DMS153 treated with DMSO at 0.1 percent for 48 hours (cell line): ENCODE results near the gene FBXO42.
A peak's percentile ranks its signal among the peaks of the same experiment; 100 is the strongest.
"Not testable (repeated sequence)": the region's sequence is repeated elsewhere in the genome, so short reads cannot be mapped to it uniquely, and the experiment has no call there.

Experiments used
- DNase-seq: peaks from one replicate; lab custom pipeline; 2025; ENCODE audit not compliant: unreplicated experiment; lab: John Stamatoyannopoulos, UW

Gene FBXO42

DNA sequence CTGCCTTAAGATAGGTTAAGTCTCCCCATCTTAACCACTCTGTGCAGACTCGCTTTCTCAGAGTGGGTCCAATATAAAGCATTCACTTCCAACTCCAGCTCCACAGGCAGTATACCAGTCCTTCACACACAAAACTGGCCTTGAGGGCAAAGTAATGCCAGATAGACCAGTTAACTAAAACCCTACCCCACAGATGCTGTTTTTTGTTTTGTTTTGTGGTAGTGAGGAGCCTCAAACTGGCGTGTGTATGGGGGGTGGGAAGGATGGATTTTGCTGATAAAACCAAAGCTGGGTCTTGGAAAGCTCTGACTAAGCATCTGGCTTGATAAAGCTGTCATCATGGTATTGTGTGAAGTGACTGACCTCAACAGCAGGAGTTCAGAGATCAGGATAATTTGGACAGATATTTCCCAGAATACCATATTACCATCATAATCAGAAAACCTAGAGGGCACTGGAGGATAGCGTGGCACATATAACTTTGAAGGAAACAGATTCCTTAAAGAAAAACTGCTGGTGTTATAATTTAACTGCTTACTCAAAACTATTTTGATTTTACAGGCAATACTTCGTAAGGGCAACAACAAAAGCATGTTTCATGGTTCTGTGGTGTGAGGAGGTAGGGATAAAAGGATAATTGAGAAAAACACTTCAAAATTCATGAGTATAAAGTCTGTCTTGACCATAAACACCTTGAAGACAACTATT lies 85.7 kb downstream of the FBXO42 start:
- DNase-seq, result no peak

DNA sequence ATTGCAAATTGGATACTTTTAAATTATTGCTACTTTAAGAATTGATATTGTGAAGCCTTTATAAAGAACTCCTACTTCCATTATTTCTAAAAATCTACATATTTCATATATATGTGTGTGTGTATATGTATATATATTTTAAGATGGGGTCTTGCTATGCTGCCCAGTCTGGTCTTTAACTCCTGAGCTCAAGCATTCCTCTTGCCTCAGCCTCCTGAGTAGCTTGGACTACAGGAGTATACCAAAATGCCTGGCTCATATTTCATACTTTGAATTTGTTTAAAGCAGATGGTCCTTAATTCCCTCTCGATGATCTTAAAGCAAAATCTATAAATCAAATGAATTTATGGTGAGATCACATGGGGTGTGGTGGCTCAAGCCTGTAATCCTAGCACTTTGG lies 90.2 kb downstream of the FBXO42 start:
- no peak for DNase-seq

DNA sequence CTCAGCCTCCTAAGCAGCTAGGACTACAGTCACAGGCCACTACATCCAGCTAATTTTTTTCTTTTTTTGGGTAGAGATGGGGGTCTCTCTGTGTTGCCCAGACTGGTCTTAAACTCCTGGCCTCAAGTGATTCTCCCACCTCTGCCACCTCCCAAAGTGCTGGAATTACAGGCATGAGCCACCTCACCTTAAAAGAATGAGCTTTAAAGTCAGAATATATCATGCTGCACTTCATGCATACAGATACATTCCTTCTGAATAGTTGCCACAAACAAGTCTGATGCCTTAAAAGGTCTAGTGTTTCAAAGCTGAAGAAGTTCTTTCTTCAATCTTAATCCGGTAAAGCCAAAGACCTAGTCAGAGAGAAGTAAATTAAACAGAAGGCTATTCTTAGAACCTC lies 91.5 kb downstream of the FBXO42 start:
- DNase-seq, result no peak

DNA sequence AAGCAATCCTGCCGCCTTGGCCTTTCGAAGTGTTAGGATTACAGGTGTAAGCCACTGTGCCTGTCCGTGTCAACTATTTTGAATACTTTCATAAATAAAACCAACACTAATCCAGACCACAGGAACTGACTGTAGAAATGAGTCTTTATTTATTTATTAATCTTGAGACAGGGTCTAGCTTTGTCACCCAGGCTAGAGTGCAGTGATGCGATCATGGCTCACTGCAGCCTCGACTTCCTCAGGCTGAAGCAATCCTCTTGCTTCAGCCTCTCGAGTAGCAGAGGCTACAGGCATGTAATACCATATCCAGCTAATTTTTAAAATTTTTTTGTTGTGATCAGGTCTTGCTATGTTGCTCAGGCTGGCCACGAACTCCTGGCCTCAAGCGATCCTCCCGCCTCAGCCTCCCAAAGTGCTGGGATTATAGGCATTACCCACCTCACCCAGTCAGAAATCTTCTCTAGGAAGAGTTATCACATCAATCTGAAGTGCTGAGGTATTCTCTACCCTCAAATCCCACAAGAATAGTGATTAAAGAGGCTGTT lies 93.6 kb downstream of the FBXO42 start:
- no peak for DNase-seq

DNA sequence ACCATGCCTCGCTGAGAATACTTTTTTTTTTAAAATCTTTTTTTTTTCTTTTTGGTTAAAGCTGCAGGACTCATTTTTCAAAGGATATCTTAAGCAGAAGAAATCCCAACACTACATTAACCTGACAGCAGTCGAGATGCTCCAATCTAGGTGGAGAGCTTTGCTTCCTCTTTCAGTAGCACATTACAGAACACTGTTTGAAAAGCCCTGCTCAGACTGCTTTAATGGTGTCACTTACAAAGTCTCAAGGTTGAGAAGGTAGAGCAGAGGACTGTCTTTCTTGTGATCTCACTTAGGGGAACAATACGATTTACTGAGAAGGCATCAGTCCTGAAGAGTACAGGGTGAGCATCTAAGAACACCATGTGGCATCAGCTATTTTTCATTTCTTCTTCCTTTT lies 94.3 kb downstream of the FBXO42 start:
- DNase-seq, result no peak

DNA sequence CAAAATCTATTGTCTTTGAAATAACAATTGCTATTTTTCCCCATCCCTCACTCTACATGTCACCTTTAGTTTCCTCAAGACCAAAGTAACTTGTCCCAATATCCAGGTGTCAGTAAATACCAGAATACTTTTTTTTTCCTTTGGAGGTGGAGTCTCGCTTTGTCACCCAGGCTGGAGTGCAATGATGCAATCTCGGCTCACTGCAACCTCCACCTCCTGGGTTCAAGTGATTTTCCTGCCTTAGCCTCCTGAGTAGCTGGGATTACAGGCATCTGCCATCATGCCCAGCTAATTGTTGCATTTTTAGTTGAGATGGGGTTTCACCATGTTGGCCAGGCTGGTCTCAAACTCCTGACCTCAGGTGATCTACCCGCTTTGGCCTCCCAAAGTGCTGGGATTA lies 94.7 kb downstream of the FBXO42 start:
- DNase-seq, result not testable (repeated sequence)

DNA sequence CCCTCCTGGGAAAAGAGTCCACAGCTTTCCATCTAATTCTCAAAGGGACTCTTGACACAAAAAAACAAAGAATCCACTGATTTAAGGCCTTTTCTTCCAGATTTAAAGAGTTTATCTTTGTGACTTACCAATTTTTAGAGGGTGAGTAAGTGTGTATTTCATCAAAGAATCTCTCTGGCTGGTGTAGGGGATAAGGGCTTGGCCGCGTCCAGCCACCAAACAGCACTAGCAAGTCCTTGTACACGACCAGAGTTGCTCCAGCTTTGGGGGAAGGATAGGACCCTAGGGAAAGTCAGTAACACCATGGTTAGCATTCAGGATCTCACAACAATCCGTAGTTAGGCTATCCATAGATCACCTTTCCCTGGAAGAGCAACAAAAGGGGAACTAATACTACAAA lies 95.8 kb downstream of the FBXO42 start:
- DNase-seq, result no peak

DNA sequence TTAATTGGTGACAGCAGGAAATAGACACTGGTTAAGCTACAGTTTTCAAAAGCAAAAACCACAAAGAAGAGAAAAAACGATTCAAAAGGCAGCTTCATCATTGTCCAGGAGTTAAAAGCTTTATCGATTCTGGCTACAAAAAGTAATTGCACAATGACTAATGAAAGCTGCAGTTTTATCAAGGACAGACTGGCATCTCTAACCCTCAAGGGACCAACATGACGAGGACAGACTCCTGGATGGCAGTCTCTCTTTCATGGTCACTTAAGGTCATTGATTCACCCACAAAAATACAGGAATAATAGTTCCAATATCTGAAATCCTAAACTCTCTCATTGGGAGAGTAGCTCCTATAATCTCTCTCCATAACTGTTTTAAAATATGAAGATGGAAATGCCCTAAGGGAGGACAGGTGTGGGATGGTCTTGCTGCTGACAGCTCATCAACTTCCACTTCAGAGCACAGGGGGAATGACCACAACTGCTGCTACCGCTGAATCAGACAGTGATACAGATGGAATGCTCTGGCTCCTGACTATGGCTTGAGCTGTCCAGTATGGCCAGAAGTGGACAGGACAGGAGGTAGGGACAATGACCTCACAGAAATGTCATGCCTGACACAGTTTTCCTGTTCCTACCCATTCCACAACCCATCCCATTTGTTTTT lies 97.9 kb downstream of the FBXO42 start:
- no peak for DNase-seq

DNA sequence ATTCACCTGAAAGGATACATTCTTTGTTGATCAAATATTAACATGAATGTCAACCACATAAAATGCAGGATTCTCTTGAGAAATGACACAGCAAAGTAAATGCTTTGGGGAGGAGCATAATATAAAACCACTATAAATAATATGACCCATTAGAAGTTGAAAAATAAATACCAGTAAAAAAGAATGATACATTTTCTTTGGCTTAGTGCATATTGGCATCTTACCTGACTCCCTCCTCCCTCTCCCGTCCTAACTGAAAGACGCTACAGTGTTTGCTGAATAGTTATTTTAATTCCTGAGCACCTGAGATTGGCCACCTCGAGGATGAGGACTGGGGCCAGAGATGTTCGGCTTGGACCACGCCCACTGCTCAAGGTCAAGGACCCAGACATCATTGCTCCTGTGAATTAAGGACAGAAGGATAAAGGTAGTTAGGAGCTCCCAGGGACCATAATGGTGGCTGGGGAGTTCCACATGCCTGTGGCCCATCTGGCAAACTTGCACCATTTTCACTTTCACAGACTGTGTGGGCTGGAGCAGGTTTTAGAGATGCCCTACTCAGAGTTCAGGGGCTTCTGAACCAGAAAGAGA lies 98.9 kb downstream of the FBXO42 start:
- DNase-seq, result no peak

DNA sequence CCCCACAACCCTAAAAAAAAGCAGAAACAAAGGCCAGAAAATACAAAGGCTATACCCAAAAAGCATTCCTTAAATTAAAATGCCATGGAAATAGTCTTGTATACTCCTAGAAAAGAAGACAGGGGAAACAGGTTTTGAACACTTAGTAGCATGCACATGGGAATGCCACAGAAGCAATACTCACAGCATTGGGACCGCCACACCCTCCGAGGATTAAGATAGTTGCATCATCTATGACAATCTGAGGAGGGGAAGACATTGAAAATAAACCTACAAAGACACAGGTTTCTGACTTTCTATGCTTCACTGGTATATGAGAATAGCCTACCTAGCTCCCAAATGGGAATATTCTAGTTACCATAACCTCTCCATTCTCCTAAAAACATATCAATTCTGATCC lies 99.4 kb downstream of the FBXO42 start:
- no peak for DNase-seq

DNA sequence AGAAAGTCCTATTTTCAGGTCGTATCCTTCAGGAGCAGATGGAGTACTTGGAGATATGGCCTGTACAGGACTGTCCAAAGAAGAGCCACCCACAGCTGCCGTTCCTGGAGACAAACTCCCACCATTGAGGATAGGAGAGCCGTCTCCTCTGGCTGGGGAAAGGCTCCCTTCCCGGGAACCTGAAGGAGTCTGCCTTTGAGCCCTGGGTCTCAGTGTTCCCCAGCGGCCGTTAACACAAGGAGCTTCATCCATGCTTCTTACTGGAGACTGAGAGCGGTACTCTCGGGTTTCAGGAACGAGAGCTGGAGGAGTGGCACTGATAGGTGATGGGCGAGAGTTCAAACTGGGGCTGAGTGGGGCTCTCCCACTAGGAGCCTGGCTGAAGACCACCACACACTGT lies 100.9 kb downstream of the FBXO42 start:
- no peak for DNase-seq

DNA sequence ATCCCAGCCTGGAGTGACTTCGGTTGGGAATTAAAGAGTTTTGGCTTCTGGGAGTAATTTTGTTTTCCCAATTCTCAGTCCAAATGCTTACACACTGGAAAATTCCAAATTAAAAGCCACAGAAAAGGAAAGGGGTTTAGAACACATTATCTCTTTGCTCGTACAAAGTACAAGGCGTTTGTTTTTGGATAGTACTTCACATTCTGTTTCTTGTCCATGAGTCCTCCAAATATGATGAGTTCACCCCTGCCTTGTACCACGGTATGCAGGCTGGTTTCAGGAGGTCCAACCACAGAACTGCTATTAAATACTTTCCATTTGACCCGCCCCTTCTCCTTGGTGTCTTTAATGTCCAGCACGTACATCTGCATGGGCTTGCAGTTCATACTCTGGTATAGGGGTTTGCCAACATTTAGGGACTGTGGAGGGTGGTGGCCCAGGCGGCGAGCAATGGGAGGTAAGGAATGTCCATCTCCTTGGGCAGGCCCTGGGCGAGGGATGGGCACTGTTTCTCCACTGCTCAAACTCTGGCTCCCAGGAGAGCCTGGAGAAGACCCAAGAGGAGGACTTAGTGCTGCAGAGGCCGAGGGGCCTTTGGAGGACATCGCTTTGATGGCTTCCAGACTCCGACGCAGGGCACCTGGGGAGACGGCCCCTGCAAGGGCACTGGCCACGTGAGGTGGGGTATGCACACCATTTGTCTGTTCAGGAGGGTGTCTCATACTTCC lies 101.6 kb downstream of the FBXO42 start:
- no peak for DNase-seq

DNA sequence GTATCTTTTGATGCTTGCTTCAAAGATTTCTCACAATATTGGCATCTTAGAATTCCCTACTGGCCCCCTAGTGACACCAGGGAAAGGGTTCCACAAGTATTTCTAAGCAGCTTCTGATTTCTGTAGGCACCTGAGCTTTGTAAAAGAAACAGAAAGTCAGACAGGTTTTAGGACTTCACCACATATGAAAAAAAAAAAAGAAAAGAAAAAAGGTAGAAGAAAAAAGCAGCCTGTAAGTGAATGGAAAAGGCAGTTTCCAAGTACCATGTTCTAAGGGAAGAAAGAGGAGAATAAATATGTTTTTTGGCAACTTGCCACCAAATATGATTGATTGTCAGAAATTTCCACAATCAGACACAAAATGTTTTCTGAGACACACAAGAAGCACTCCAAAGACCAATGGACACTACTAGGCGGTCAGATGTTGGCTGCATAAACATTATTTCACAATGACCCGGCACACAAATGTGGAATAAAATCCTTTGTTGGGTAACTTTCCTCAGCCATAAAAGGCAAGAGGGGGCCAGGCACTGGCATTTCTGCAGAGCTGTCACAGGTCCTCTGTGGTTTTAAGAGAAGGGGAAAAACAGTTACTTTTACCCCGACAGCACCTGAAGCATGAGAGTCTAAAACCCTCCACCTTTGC lies 102.6 kb downstream of the FBXO42 start:
- DNase-seq, result no peak

DNA sequence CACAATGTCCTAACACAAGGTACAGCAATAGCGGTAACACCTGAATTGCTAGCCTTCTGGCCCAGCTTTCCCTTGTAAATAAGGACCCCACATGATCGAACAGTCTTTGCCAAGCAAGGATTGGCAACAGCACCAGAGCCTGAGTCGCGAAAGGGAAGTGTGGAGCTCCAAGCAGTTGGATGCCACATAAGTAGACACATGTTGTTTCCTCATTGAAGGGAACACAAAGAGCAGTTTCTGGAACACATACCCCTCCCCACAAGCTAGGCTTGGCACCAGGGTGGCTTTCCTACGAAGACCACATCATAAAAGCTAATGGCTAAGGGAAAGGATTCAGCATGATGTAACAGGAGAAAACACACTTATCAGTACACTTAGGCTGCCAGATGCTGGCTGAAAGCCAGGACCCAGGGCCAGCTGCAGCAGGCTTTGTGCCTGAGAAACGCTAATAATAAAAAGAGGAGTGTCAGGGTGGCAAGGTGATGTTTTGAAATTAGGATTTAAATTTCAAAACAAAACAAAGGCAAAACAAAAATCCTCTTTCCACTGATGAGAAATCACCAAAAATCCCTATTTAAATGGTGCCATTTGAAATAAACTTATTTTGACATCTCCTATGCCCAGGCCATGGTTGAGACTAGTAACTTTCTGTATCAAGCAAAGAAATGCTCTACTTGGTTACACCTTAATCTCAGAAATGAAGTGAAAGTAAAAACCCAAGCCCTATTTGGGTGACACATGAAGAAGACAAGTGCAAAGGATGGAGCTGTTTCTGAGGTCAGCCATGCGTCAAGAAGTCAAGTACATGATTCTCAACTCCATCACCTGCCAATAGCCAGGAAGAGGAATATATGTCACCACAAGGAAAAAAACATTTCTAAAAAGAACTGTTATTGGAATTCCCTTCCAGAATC lies 103.4 kb downstream of the FBXO42 start:
- DNase-seq, result peak; percentile 97

DNA sequence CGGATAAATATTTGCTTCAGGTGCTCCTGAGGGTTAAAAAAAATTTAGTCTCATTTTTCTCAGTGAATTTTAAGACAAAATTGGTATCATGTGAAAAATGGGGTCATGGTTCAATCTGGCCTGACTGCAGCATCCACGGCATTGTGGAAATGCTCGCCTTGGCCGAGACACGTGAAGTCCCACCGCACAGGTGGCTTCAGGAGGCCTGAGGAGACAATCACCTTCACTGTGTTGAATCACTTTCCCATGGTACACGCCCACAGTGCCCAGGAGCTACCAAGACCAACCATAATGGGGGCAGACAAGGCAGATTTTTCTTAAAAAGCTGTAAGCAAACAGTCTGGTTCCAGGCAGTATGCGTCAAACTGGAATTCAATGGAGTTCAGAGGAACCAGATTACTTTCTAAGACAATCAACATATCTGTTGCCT lies 104.3 kb downstream of the FBXO42 start:
- no peak for DNase-seq

DNA sequence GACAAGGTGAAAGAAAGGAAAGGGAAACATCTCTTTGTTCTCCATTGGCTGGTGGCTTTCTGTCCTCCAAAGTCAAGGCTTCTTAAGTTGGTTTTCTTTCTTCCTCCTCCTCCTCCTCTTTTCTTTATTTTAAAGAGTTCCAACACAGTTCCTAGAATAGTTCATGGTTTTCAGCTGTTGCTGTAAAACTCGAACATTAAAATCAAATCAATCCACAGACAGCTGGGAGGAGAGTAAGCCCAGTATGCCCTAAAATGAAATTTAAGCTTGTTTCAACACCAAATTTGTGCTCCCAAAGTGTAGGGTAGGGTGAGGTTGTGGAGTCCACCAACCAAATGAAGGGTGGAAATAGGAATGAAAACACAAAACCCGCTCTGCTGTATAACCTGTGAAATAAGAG lies 104.8 kb downstream of the FBXO42 start:
- DNase-seq, result no peak

DNA sequence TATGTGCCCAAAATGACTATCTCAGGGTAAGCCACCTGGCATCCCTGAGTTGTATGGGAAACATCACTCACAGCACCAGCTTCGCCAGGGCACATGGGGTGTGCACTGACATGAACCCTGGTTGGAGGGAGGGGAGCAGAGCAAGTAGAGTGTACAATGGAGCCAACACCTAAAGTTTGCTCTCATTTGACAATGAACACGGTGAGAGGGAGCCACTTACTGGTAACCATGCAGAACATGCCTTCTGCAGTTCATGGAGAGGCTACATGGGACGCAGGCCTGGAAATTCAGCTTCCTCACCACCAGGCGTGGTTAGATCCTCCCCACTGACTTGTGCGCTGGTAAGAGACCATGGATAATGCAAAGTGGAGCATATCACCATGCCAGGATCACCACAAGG lies 105.3 kb downstream of the FBXO42 start:
- no peak for DNase-seq

DNA sequence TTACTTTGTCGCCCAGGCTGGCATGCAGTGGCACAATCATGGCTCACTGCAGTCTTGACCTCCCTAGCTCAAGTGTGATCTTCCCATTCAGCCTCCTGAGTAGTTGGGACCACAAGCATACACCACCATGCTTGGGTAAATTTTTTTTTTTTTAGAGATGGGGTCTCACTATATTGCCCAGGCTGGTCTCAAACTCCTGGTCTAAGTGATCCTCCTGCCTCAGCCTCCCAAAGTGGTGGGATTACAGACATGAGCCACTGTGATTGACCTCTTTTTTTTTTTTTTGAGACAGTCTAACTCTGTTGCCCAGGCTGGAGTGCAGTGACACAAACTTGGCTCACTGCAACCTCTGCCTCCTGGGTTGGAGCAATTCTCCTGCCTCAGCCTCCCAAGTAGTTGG lies 106.0 kb downstream of the FBXO42 start:
- not testable (repeated sequence) for DNase-seq

DNA sequence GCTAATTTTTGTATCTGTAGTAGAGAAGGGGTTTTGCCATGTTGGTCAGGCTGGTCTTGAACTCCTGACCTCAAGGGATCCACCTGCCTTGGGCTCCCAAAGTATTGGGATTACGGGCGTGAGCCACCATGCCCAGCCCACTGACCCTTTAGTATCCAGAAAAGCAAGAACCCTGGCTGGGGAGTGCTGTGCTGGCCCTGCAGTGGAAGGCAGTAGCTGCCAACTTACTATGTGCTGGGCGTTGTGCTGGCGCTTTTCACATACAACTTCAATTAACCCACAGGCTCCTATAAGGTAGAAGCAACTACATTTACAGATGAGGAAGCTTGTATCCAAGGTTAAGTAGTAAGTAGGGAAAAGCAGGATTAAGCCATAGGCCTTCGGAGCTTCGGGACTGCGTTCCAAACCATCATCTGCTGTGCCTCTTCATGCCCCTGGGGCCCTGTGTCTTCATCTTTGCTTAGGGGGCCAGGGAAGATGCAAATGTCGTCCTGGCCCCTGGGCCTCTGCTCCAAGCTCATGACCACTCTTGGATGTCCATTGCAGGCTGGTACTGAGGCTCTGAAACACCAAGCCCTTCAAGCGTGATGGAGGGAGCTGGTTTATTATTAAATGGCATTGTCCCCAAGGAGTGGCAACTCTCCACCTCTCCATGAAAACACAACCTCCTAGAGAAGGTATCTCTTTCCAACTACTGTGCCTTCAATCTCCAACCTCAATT lies 106.6 kb downstream of the FBXO42 start:
- no peak for DNase-seq
